H9 (cell line): Measurements from ENCODE around the gene ANKRD13D. TPM values are rescaled to one million over a fixed set of nuclear protein-coding genes. Genes with fewer than 3 reads are reported as not detected.

Experiments
- DNase-seq: peaks from one replicate; pipeline ENCODE4 v3.0.0-alpha.2; 2017
- H2AFZ ChIP-seq: one replicate; pipeline ENCODE4 v1.6.1; 2013; ENCODE audit warnings: mild to moderate bottlenecking, low read length, control low read depth, moderate library complexity
- H2AK5ac ChIP-seq: 2 replicates; pipeline ENCODE4 v1.6.1; 2013; ENCODE audit warnings: low read length, control low read depth, mixed read lengths; ENCODE audit not compliant: insufficient read length
- H2BK120ac ChIP-seq: one replicate; pipeline ENCODE4 v1.6.1; 2013; ENCODE audit warnings: low read depth, mild to moderate bottlenecking, low read length, control low read depth, inconsistent platforms; ENCODE audit not compliant: poor library complexity, severe bottlenecking
- H2BK12ac ChIP-seq: 2 replicates; pipeline ENCODE4 v1.6.1; 2013; ENCODE audit warnings: low read length, control low read depth, mixed read lengths, low read depth; ENCODE audit not compliant: insufficient read length
- H2BK15ac ChIP-seq: 2 replicates; pipeline ENCODE4 v1.6.1; 2013; ENCODE audit warnings: low read depth, low read length, control low read depth
- H2BK20ac ChIP-seq: one replicate; pipeline ENCODE4 v1.6.1; 2013; ENCODE audit warnings: low read depth, mild to moderate bottlenecking, low read length, control low read depth, inconsistent platforms; ENCODE audit not compliant: poor library complexity, severe bottlenecking
- H2BK5ac ChIP-seq: 2 replicates; pipeline ENCODE4 v1.6.1; 2013; ENCODE audit warnings: low read length, control low read depth, mixed read lengths; ENCODE audit not compliant: insufficient read length
- H3K14ac ChIP-seq: 2 replicates; pipeline ENCODE4 v1.6.1; 2013; ENCODE audit warnings: low read length, control low read depth; ENCODE audit not compliant: insufficient read depth
- H3K18ac ChIP-seq: 2 replicates; pipeline ENCODE4 v1.6.1; 2013; ENCODE audit warnings: low read depth, mild to moderate bottlenecking, mixed read lengths, low read length, control low read depth; ENCODE audit not compliant: insufficient read length
- H3K23ac ChIP-seq: 2 replicates; pipeline ENCODE4 v1.6.1; 2013; ENCODE audit warnings: low read length, control low read depth, mixed read lengths, low read depth; ENCODE audit not compliant: insufficient read length
- H3K23me2 ChIP-seq: 2 replicates; pipeline ENCODE4 v1.6.1; 2013; ENCODE audit warnings: low read depth, mild to moderate bottlenecking, mixed read lengths, low read length, control low read depth; ENCODE audit not compliant: insufficient read length, poor library complexity, severe bottlenecking
- H3K27ac ChIP-seq: 2 replicates; pipeline ENCODE4 v1.5.1; 2013; ENCODE audit warnings: low read length, control low read depth, mixed read lengths, low read depth; ENCODE audit not compliant: insufficient read length
- H3K27me3 ChIP-seq: 2 replicates; pipeline ENCODE4 v1.6.1; 2013; ENCODE audit warnings: low read length, control low read depth, inconsistent platforms; ENCODE audit not compliant: insufficient read depth
- H3K4ac ChIP-seq: 2 replicates; pipeline ENCODE4 v1.6.1; 2013; ENCODE audit warnings: low read depth, mild to moderate bottlenecking, control low read depth, inconsistent platforms, low read length, moderate library complexity
- H3K4me1 ChIP-seq: 2 replicates; pipeline ENCODE4 v1.6.1; 2013; ENCODE audit warnings: low read length, control low read depth, inconsistent platforms; ENCODE audit not compliant: insufficient read depth
- H3K4me2 ChIP-seq: 2 replicates; pipeline ENCODE4 v1.6.1; 2013; ENCODE audit warnings: low read length, control low read depth, mixed read lengths; ENCODE audit not compliant: insufficient read length, insufficient read depth
- H3K56ac ChIP-seq: 2 replicates; pipeline ENCODE4 v1.6.1; 2013; ENCODE audit warnings: low read depth, mild to moderate bottlenecking, mixed read lengths, low read length, control low read depth; ENCODE audit not compliant: insufficient read length
- H3K79me1 ChIP-seq: 2 replicates; pipeline ENCODE4 v1.6.1; 2013; ENCODE audit warnings: low read depth, mild to moderate bottlenecking, moderate library complexity, low read length, control low read depth, inconsistent platforms; ENCODE audit not compliant: insufficient read depth, poor library complexity, severe bottlenecking
- H3K79me2 ChIP-seq: 2 replicates; pipeline ENCODE4 v1.6.1; 2013; ENCODE audit warnings: low read length, control low read depth, inconsistent platforms; ENCODE audit not compliant: insufficient read depth
- H3K9ac ChIP-seq: 2 replicates; pipeline ENCODE4 v1.6.1; 2013; ENCODE audit warnings: low read length, control low read depth, mixed read lengths; ENCODE audit not compliant: insufficient read length; ENCODE audit errors: extremely low read depth
- H3K9me3 ChIP-seq: one replicate; pipeline ENCODE4 v1.6.1; 2013; ENCODE audit warnings: low read depth, low read length, inconsistent platforms; ENCODE audit not compliant: control insufficient read depth
- H3T11ph ChIP-seq: one replicate; pipeline ENCODE4 v1.6.1; 2013; ENCODE audit warnings: mild to moderate bottlenecking, low read length, control low read depth, inconsistent platforms
- H4K20me1 ChIP-seq: one replicate; pipeline ENCODE4 v1.6.1; 2013; ENCODE audit not compliant: control insufficient read depth, insufficient read length, insufficient read depth
- H4K5ac ChIP-seq: 2 replicates; pipeline ENCODE4 v1.6.1; 2013; ENCODE audit warnings: low read depth, mild to moderate bottlenecking, mixed read lengths, low read length, control low read depth; ENCODE audit not compliant: insufficient read length
- H4K8ac ChIP-seq: replicated peaks from 2 replicates; pipeline ENCODE4 v1.6.1; 2013; ENCODE audit warnings: low read length, control low read depth, mixed read lengths, low read depth; ENCODE audit not compliant: insufficient read length
- H4K91ac ChIP-seq: 2 replicates; pipeline ENCODE4 v1.6.1; 2013; ENCODE audit warnings: low read depth, mild to moderate bottlenecking, moderate library complexity, mixed read lengths, low read length, control low read depth; ENCODE audit not compliant: insufficient read length
- H3K27ac Mint-ChIP-seq, 3 experiments: 2 replicates in 2 of 3; 3 replicates in 1 of 3; pipeline ENCODE4 v1.8.0; 2020 to 2021; ENCODE audit warnings: mixed read lengths in 3 of 3, mild to moderate bottlenecking in 1 of 3, moderate library complexity in 1 of 3
- H3K27me3 Mint-ChIP-seq: 2 replicates; pipeline ENCODE4 v1.8.0; 2021; ENCODE audit warnings: low read depth, mild to moderate bottlenecking, moderate library complexity, mixed read lengths
- H3K36me3 Mint-ChIP-seq, 3 experiments: 2 replicates in 2 of 3; 3 replicates in 1 of 3; pipeline ENCODE4 v1.8.0; 2020 to 2021; ENCODE audit warnings: low read depth in 3 of 3, mixed read lengths in 3 of 3; ENCODE audit not compliant: insufficient read depth in 1 of 3
- H3K4me1 Mint-ChIP-seq, 2 experiments: 2 replicates each; pipeline ENCODE4 v1.8.0; 2020; ENCODE audit warnings: mixed read lengths in 2 of 2
- H3K4me3 Mint-ChIP-seq, 2 experiments: 2 replicates in 1 of 2; 3 replicates in 1 of 2; pipeline ENCODE4 v1.8.0; 2020 to 2021; ENCODE audit warnings: mild to moderate bottlenecking in 2 of 2, mixed read lengths in 2 of 2, moderate library complexity in 1 of 2
- H3K9me3 Mint-ChIP-seq, 2 experiments: 2 replicates in 1 of 2; 3 replicates in 1 of 2; pipeline ENCODE4 v1.8.0; 2020; ENCODE audit warnings: mild to moderate bottlenecking in 2 of 2, mixed read lengths in 2 of 2, moderate library complexity in 1 of 2
- CTCF ChIP-seq: fragments of 200-600 bp; sonication (generic); conservative IDR thresholded peaks from 3 replicates; pipeline ENCODE4 v1.8.0; 2021; ENCODE audit warnings: antibody characterized with exemption, mild to moderate bottlenecking
- WGBS: extraction: QIAGEN DNeasy Blood & Tissue Kit; methylation state at CpG from one replicate; pipeline ENCODE4 v1.1.7; 2013; ENCODE audit warnings: missing lambda C conversion rate, low lambda C conversion rate, mixed read lengths; ENCODE audit not compliant: insufficient read length; ENCODE audit errors: extremely low coverage; 5-methylcytosine and 5-hydroxymethylcytosine counted together
- total RNA-seq: library from RNA; stranded (reverse); gene quantifications from 2 replicates; pipeline ENCODE4 v1.2.1, GENCODE V29; 2021

ANKRD13D gene
- total RNA-seq, 1 experiment from 2014 or later, result 42.1 TPM

- H3K4me1 Mint-ChIP-seq, result peaks cover 4 to 6% of the 10 kb centered on the region in 2 experiments
- TF ChIP-seq CTCF, result peak; percentile 95
- H3K4ac ChIP-seq, result no peak overlapping the region
- peaks cover 3% of the 10 kb centered on the region for H4K20me1 ChIP-seq
- no peak overlapping the region for H2AK5ac ChIP-seq
- no CpG with 5 or more reads among the region's 55 CpGs for WGBS
- no peaks in the 10 kb centered on the region for H3K79me1 ChIP-seq
- H3K23me2 ChIP-seq, result peaks cover 14% of the 10 kb centered on the region
- H3K79me2 ChIP-seq, result no peaks in the 10 kb centered on the region
- no peaks in the 10 kb centered on the region for H3K9me3 ChIP-seq
- DNase-seq, result peak; percentile 97
- H3K27ac ChIP-seq, result no peak overlapping the region
- no peaks in the 10 kb centered on the region; a peak in 1 of 7 replicates for H3K36me3 Mint-ChIP-seq
- H3K4me2 ChIP-seq, result peak overlapping the region; percentile 92
- no peak overlapping the region for H2BK120ac ChIP-seq
- H3K14ac ChIP-seq, result peak overlapping the region; percentile 68; the same call in 1 of the 2 replicates
- H2BK20ac ChIP-seq, result no peak overlapping the region
- H3K23ac ChIP-seq, result no peak overlapping the region
- no peak overlapping the region for H3K56ac ChIP-seq
- H4K91ac ChIP-seq, result no peak overlapping the region
- no peak overlapping the region for H4K8ac ChIP-seq
- peak overlapping the region; percentile 25 for H2AFZ ChIP-seq
- no peak overlapping the region for H2BK5ac ChIP-seq
- peak overlapping the region; percentile 34 for H3K9ac ChIP-seq
- no peak overlapping the region for H2BK15ac ChIP-seq
- H3K4me3 Mint-ChIP-seq, result peak overlapping the region; percentile 85 to 97
- H3K4me1 ChIP-seq, result no peaks in the 10 kb centered on the region
- peaks cover 43% of the 10 kb centered on the region for H3K27me3 Mint-ChIP-seq
- no peak overlapping the region for H3T11ph ChIP-seq
- peak overlapping the region; percentile 92 to 96 (median 96); a peak in 5 of 7 replicates for H3K27ac Mint-ChIP-seq
- H4K5ac ChIP-seq, result no peak overlapping the region
- H3K18ac ChIP-seq, result peak overlapping the region; percentile 41
- H2BK12ac ChIP-seq, result no peak overlapping the region
- no peaks in the 10 kb centered on the region; a peak in 1 of 5 replicates for H3K9me3 Mint-ChIP-seq
- H3K27me3 ChIP-seq, result peaks cover 11% of the 10 kb centered on the region
Measured at GRCh38 chr11:67317205-67317887, 28.2 kb downstream of the ANKRD13D start.
